Tongue (tissue), 3 donors: ENCODE results near the gene LRRC40. TPM values are rescaled to one million over a fixed set of nuclear protein-coding genes. Genes with fewer than 3 reads are reported as not detected.

ENCODE experiments used
- DNase-seq: peaks from one replicate; pipeline ENCODE4 v3.0.0-alpha.2; 2015
- small RNA-seq: library from RNA; depleted of rRNA; stranded (forward); fragments of <200 nt; gene quantifications from one replicate; pipeline ENCODE3, GENCODE V24; 2014; ENCODE audit warnings: low replicate concordance
- total RNA-seq: library from RNA; depleted of rRNA; stranded (reverse); fragments of >200 nt; gene quantifications from one replicate; pipeline ENCODE4 v1.2.3, GENCODE V29; 2014

Gene LRRC40
- total RNA-seq, 1 donor from 2014 or later, result 26.0 TPM

DNA sequence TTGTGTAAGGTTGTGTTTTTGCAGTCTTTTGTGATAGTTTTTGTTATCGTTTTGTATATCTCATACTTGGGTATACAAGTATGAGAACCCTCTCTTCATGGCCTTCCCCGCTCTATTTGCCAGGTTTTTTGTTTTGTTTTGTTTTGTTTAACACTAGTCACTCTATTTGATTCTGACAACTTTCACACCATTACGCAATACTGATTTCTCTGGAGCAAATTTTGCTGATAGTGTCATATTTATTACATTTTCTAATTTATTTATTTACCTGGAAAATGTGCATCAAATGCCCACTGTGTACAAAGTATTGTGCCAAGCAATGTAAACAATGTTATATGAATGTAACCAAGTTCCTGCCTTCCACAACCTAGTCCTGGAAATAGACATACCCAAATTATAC is 90.1 kb downstream of the LRRC40 start:
- DNase-seq, result no peak

DNA sequence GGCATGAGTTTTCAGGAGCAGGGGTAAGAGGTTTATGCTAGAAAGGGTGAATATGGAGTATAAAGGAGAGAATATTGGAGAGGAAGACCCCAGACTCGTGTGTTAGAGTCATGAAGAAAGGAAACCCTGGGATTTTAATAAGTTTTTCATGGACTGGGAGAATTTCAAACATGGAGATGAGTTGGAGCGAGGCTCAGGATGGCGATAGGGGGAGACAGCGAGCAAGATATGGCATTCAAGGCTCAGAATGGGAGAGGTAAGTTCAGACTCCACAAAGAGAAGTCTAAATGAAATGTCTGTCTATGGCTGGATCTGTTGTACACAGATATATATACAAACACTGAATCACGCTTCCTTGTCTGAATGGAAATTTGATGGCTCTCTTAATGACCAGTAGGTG is 92.5 kb downstream of the LRRC40 start:
- DNase-seq, result no peak

DNA sequence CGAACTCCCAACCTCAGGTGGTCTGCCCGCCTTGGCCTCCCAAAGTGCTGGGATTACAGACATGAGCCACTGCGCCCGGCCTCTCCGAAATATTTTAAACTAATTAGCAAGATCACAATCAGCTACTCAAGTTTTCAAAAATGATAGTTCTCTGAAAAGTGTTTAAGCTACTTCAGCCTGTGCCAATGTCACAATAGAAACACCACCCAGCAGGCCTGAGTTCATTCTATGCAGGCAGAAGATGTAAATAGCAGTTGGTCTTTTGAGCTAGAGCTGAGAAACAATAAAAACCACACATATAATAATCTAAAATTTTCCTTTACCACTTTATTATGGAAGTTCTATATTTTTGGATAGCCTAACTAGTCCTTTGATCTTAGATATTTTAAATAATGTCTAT is 96.1 kb downstream of the LRRC40 start:
- no peak for DNase-seq

DNA sequence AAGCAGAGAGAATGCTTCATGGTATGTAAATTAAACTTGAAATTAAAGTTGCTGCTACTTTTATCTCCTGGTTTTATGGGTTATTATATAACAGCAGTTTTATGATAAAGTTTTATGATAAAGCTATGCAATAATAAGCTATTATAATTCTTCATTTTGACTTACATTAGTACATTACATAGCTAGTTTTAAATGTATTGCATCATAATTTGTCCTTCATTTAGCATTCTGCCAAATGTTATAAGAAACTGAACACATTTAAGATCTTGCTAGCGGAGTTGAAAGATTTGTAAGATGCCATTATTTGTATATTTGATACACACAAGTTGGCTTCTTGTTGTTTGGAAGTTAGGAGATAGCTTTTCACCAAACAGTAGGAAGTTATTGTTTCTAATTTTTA is 101.6 kb downstream of the LRRC40 start:
- DNase-seq, result no peak

DNA sequence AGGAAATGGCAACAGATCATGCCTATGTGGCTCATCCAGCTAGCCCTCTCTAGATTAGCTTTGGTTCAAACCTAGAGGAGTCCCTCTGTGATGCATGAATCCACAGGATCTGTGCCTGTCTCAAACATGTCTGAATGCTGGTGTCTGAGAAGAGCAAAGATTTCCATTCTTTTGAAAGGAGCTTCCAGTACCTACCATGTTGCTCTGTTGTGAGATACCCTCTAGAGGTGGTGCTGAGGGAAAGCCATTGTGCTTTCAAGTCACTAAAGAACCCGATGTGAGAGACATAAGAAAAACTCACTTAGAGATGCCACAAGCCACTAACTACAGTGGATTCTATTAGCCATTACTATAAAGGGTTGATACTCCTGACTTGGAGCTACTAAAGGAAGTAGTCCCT is 103.6 kb downstream of the LRRC40 start:
- no peak for DNase-seq

DNA sequence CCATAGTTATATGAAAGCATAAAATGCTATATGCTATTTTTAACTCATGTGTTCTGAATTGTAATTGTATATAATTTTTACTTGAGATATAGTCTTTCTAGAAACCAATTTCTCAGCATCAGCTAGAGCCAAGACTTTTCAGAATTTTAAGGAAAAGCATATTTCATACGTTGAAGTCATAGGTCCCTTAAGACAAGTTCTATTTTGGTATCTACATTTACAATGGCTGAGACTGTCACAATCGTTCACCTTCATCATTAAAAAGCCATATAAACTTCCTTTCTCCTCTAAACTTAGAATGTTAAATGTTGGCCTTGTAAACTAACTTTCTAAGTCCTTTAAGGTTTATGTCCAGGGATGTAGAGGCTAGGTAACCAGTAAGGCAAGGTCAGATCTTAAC is 104.1 kb downstream of the LRRC40 start:
- DNase-seq, result peak; percentile 16

Small RNA genes lying within 50 kb of the gene (small RNA-seq; reads per million reads assigned to genes)
- gene RN7SL242P, result not detected

Other genes with a start within 250 kb of the LRRC40 start
- 165 TPM for gene SRSF11, start 15.8 kb upstream of the LRRC40 start, total RNA-seq
- 36.9 TPM for gene ANKRD13C, start 149.1 kb upstream of the LRRC40 start, total RNA-seq
- gene CTH, start 205.7 kb upstream of the LRRC40 start, total RNA-seq, result 1.0 TPM